Mesendoderm (in vitro differentiated cells): ENCODE results near the gene MCUR1.

ENCODE experiments used
- DNase-seq: peaks from one replicate; pipeline ENCODE4 v3.0.0; 2013
- H2AK5ac ChIP-seq: 2 replicates; pipeline ENCODE4 v1.6.1; 2013; ENCODE audit warnings: low read length, inconsistent platforms
- H2BK120ac ChIP-seq: 2 replicates; pipeline ENCODE4 v1.6.1; 2013; ENCODE audit warnings: low read depth, mild to moderate bottlenecking, low read length, moderate library complexity, mixed read lengths
- H2BK15ac ChIP-seq: replicated peaks from 2 replicates; pipeline ENCODE4 v1.6.1; 2013; ENCODE audit warnings: low read depth, mild to moderate bottlenecking, moderate library complexity
- H2BK5ac ChIP-seq: 2 replicates; pipeline ENCODE4 v1.6.1; 2013; ENCODE audit warnings: low read length, inconsistent platforms
- H3K18ac ChIP-seq: 2 replicates; pipeline ENCODE4 v1.6.1; 2013; ENCODE audit warnings: mild to moderate bottlenecking, low read length, mixed read lengths
- H3K23ac ChIP-seq: one replicate; pipeline ENCODE4 v1.6.1; 2013; ENCODE audit warnings: low read length
- H3K27ac ChIP-seq: 2 replicates; pipeline ENCODE4 v1.5.1; 2013; ENCODE audit warnings: low read depth, mild to moderate bottlenecking, inconsistent platforms, low read length, moderate library complexity
- H3K27me3 ChIP-seq: 2 replicates; pipeline ENCODE4 v1.6.1; 2013; ENCODE audit warnings: low read length, control low read depth, mild to moderate bottlenecking, inconsistent platforms; ENCODE audit not compliant: insufficient read depth, poor library complexity
- H3K36me3 ChIP-seq: 2 replicates; pipeline ENCODE4 v1.6.1; 2013; ENCODE audit warnings: low read length, inconsistent platforms; ENCODE audit not compliant: control insufficient read depth, insufficient read depth
- H3K4ac ChIP-seq: one replicate; pipeline ENCODE4 v1.6.1; 2013; ENCODE audit warnings: low read depth, mild to moderate bottlenecking, low read length, moderate library complexity
- H3K4me1 ChIP-seq: 2 replicates; pipeline ENCODE4 v1.6.1; 2013; ENCODE audit warnings: low read depth, low read length, inconsistent platforms; ENCODE audit not compliant: control insufficient read depth
- H3K4me2 ChIP-seq: 2 replicates; pipeline ENCODE4 v1.6.1; 2013; ENCODE audit warnings: low read length
- H3K4me3 ChIP-seq: 2 replicates; pipeline ENCODE4 v1.5.1; 2013; ENCODE audit warnings: mild to moderate bottlenecking, low read length
- H3K56ac ChIP-seq: one replicate; pipeline ENCODE4 v1.6.1; 2013; ENCODE audit warnings: low read length
- H3K79me1 ChIP-seq: 2 replicates; pipeline ENCODE4 v1.6.1; 2013; ENCODE audit warnings: low read length, inconsistent platforms
- H3K79me2 ChIP-seq: 2 replicates; pipeline ENCODE4 v1.6.1; 2013; ENCODE audit warnings: mild to moderate bottlenecking, low read length; ENCODE audit not compliant: control insufficient read depth, insufficient read depth
- H3K9ac ChIP-seq: 2 replicates; pipeline ENCODE4 v1.6.1; 2013; ENCODE audit warnings: low read length, inconsistent platforms
- H4K5ac ChIP-seq: one replicate; pipeline ENCODE4 v1.6.1; 2013; ENCODE audit warnings: low read length
- H4K8ac ChIP-seq: one replicate; pipeline ENCODE4 v1.6.1; 2013; ENCODE audit warnings: low read depth, mild to moderate bottlenecking, control low read depth, low read length, moderate library complexity
- WGBS: extraction: QIAGEN DNeasy Blood & Tissue Kit; methylation state at CpG from one replicate; pipeline ENCODE4 v1.1.7; 2013; ENCODE audit warnings: low lambda C conversion rate, missing lambda C conversion rate; ENCODE audit not compliant: insufficient coverage; ENCODE audit errors: extremely low coverage; 5-methylcytosine and 5-hydroxymethylcytosine counted together

MCUR1 gene

GRCh38 chr6:13825871-13826270 lies 11.5 kb upstream of the MCUR1 start:
- Histone ChIP-seq H3K4me1 (no peaks in the 10 kb centered on the region), H4K8ac (no peak overlapping the region), H3K9ac (no peak overlapping the region), H3K27ac (no peak overlapping the region), H3K79me2 (no peaks in the 10 kb centered on the region), H3K79me1 (no peaks in the 10 kb centered on the region), H3K4ac (no peak overlapping the region), H3K4me2 (no peak overlapping the region), H3K36me3 (no peaks in the 10 kb centered on the region), H4K5ac (no peak overlapping the region), H3K27me3 (no peaks in the 10 kb centered on the region), H2BK5ac (no peak overlapping the region), H3K18ac (no peak overlapping the region), H2BK15ac (no peak overlapping the region), H3K4me3 (no peak overlapping the region), H3K23ac (no peak overlapping the region), H3K56ac (no peak overlapping the region), H2AK5ac (no peak overlapping the region), H2BK120ac (no peak overlapping the region)
- DNase-seq: no peak
- WGBS: no CpG with 5 or more reads among the region's 1 CpG

- no peaks in the 10 kb centered on the region for H3K36me3 ChIP-seq
- H3K18ac ChIP-seq: no peak overlapping the region
- no peak overlapping the region for H2BK5ac ChIP-seq
- no peak overlapping the region for H3K23ac ChIP-seq
- no peak overlapping the region for H2AK5ac ChIP-seq
- no peak overlapping the region for H3K9ac ChIP-seq
- H3K79me2 ChIP-seq: no peaks in the 10 kb centered on the region
- no peak overlapping the region for H2BK120ac ChIP-seq
- no peak for DNase-seq
- no peak overlapping the region for H3K4me2 ChIP-seq
- H3K27ac ChIP-seq: no peak overlapping the region
- H2BK15ac ChIP-seq: no peak overlapping the region
- H4K5ac ChIP-seq: no peak overlapping the region
- no peaks in the 10 kb centered on the region for H3K79me1 ChIP-seq
- H3K56ac ChIP-seq: no peak overlapping the region
- H3K4me1 ChIP-seq: peaks cover 2% of the 10 kb centered on the region
- no peak overlapping the region for H4K8ac ChIP-seq
- H3K4me3 ChIP-seq: no peak overlapping the region
- H3K27me3 ChIP-seq: no peaks in the 10 kb centered on the region
- no CpG with 5 or more reads among the region's 2 CpGs for WGBS
- H3K4ac ChIP-seq: no peak overlapping the region
Measured at GRCh38 chr6:13818341-13818740, 4.0 kb upstream of the MCUR1 start.

GRCh38 chr6:13814938-13815575 lies 700 bp upstream of the MCUR1 start:
- Histone ChIP-seq H3K56ac (peak overlapping the region; percentile 85), H4K8ac (no peak overlapping the region), H3K4me3 (peak overlapping the region; percentile 57), H2BK120ac (no peak overlapping the region), H3K79me2 (peaks cover 25% of the 10 kb centered on the region), H2BK5ac (no peak overlapping the region), H3K18ac (peak overlapping the region; percentile 64), H2BK15ac (no peak overlapping the region), H3K4me2 (peak overlapping the region; percentile 77), H4K5ac (no peak overlapping the region), H2AK5ac (no peak overlapping the region), H3K9ac (peak overlapping the region; percentile 83), H3K27ac (peak overlapping the region; percentile 88), H3K4ac (no peak overlapping the region), H3K36me3 (no peaks in the 10 kb centered on the region), H3K79me1 (peaks cover 10% of the 10 kb centered on the region), H3K27me3 (no peaks in the 10 kb centered on the region), H3K23ac (no peak overlapping the region), H3K4me1 (peaks cover 2% of the 10 kb centered on the region)
- DNase-seq: peak; percentile 8
- no CpG with 5 or more reads among the region's 8 CpGs for whole genome bisulfite sequencing

- no peak overlapping the region for H4K8ac ChIP-seq
- H3K4me1 ChIP-seq: peaks cover 2% of the 10 kb centered on the region
- H3K79me2 ChIP-seq: peaks cover 25% of the 10 kb centered on the region
- peak overlapping the region; percentile 73 for H3K4me3 ChIP-seq
- H3K4me2 ChIP-seq: peak overlapping the region; percentile 41
- no peak overlapping the region for H2AK5ac ChIP-seq
- peak; percentile 96 for DNase-seq
- no CpG with 5 or more reads among the region's 56 CpGs for WGBS
- no peak overlapping the region for H4K5ac ChIP-seq
- peaks cover 10% of the 10 kb centered on the region for H3K79me1 ChIP-seq
- peak overlapping the region; percentile 86 for H3K18ac ChIP-seq
- peak overlapping the region; percentile 91 for H3K23ac ChIP-seq
- H2BK5ac ChIP-seq: peak overlapping the region; percentile 54
- no peak overlapping the region for H2BK15ac ChIP-seq
- H3K27me3 ChIP-seq: no peaks in the 10 kb centered on the region
- peak overlapping the region; percentile 88 for H3K4ac ChIP-seq
- H3K27ac ChIP-seq: peak overlapping the region; percentile 100
- peak overlapping the region; percentile 46 for H2BK120ac ChIP-seq
- peak overlapping the region; percentile 95 for H3K56ac ChIP-seq
- H3K9ac ChIP-seq: peak overlapping the region; percentile 92
- no peaks in the 10 kb centered on the region for H3K36me3 ChIP-seq
Measured at GRCh38 chr6:13813621-13814175, 659 bp downstream of the MCUR1 start.

GRCh38 chr6:13813026-13813425 lies 1.3 kb downstream of the MCUR1 start:
- H4K5ac ChIP-seq: no peak overlapping the region
- H3K4me3 ChIP-seq: no peak overlapping the region
- H3K79me1 ChIP-seq: peaks cover 10% of the 10 kb centered on the region
- WGBS: no CpG with 5 or more reads among the region's 7 CpGs
- no peak overlapping the region for H3K4ac ChIP-seq
- no peak overlapping the region for H3K27ac ChIP-seq
- no peak for DNase-seq
- peak overlapping the region; percentile 28 for H3K9ac ChIP-seq
- H2AK5ac ChIP-seq: no peak overlapping the region
- peak overlapping the region; percentile 6 for H3K4me2 ChIP-seq
- H3K56ac ChIP-seq: peak overlapping the region; percentile 8
- no peaks in the 10 kb centered on the region for H3K27me3 ChIP-seq
- peaks cover 25% of the 10 kb centered on the region for H3K79me2 ChIP-seq
- no peak overlapping the region for H3K23ac ChIP-seq
- H2BK15ac ChIP-seq: no peak overlapping the region
- no peaks in the 10 kb centered on the region for H3K36me3 ChIP-seq
- no peak overlapping the region for H2BK5ac ChIP-seq
- H4K8ac ChIP-seq: no peak overlapping the region
- H3K4me1 ChIP-seq: peaks cover 2% of the 10 kb centered on the region
- no peak overlapping the region for H2BK120ac ChIP-seq
- H3K18ac ChIP-seq: no peak overlapping the region

GRCh38 chr6:13812359-13812642 lies 2.1 kb downstream of the MCUR1 start:
- H2BK120ac ChIP-seq: no peak overlapping the region
- no peak overlapping the region for H3K4me3 ChIP-seq
- H2AK5ac ChIP-seq: no peak overlapping the region
- H3K56ac ChIP-seq: no peak overlapping the region
- H2BK5ac ChIP-seq: no peak overlapping the region
- H2BK15ac ChIP-seq: no peak overlapping the region
- no peak overlapping the region for H3K9ac ChIP-seq
- no peak overlapping the region for H4K5ac ChIP-seq
- peaks cover 2% of the 10 kb centered on the region for H3K4me1 ChIP-seq
- no peak overlapping the region for H4K8ac ChIP-seq
- peaks cover 10% of the 10 kb centered on the region for H3K79me1 ChIP-seq
- no peak for DNase-seq
- no peaks in the 10 kb centered on the region for H3K36me3 ChIP-seq
- H3K18ac ChIP-seq: no peak overlapping the region
- H3K79me2 ChIP-seq: peaks cover 25% of the 10 kb centered on the region
- no peaks in the 10 kb centered on the region for H3K27me3 ChIP-seq
- H3K4ac ChIP-seq: no peak overlapping the region
- WGBS: no CpG with 5 or more reads among the region's 5 CpGs
- no peak overlapping the region for H3K4me2 ChIP-seq
- no peak overlapping the region for H3K23ac ChIP-seq
- H3K27ac ChIP-seq: no peak overlapping the region
